HG02610 (cell line): Measurements from ENCODE around the gene RAP1GAP.
"Not testable (repeated sequence)": the region's sequence is repeated elsewhere in the genome, so short reads cannot be mapped to it uniquely, and the experiment has no call there.

Experiments used
- ATAC-seq: cut with Tn5 transposase; IDR thresholded peaks from one replicate; pipeline ENCODE4 v1.9.1; 2021; ENCODE audit warnings: mild to moderate bottlenecking, moderate library complexity; ENCODE audit not compliant: unreplicated experiment

The RAP1GAP gene

GRCh38 chr1:21680381-21680780 lies 11.2 kb upstream of the RAP1GAP start:
- ATAC-seq: no peak

GRCh38 chr1:21677168-21677567 lies 8.0 kb upstream of the RAP1GAP start:
- no peak for ATAC-seq

GRCh38 chr1:21674957-21675356 lies 5.8 kb upstream of the RAP1GAP start:
- no peak for ATAC-seq

GRCh38 chr1:21673853-21674252 lies 4.7 kb upstream of the RAP1GAP start:
- ATAC-seq: not testable (repeated sequence)

- ATAC-seq: no peak
These were observed 4.2 kb upstream of the RAP1GAP start for GRCh38 chr1:21673277-21673780.

- no peak for ATAC-seq
These were observed 3.5 kb upstream of the RAP1GAP start for GRCh38 chr1:21672478-21673276.

GRCh38 chr1:21671915-21672314 lies 2.8 kb upstream of the RAP1GAP start:
- no peak for ATAC-seq

GRCh38 chr1:21670956-21671902 lies 2.1 kb upstream of the RAP1GAP start:
- no peak for ATAC-seq

- no peak for ATAC-seq
These were observed 1.1 kb upstream of the RAP1GAP start for GRCh38 chr1:21670059-21670881.

- no peak for ATAC-seq
These were observed 253 bp downstream of the RAP1GAP start for GRCh38 chr1:21668951-21669257.

- ATAC-seq: no peak
These were observed 766 bp downstream of the RAP1GAP start for GRCh38 chr1:21668232-21668950.

GRCh38 chr1:21667348-21668231 lies 1.6 kb downstream of the RAP1GAP start:
- ATAC-seq: no peak

GRCh38 chr1:21666576-21667320 lies 2.4 kb downstream of the RAP1GAP start:
- no peak for ATAC-seq

GRCh38 chr1:21665711-21666575 lies 3.2 kb downstream of the RAP1GAP start:
- no peak for ATAC-seq

GRCh38 chr1:21664806-21665588 lies 4.2 kb downstream of the RAP1GAP start:
- no peak for ATAC-seq

- ATAC-seq: no peak
These were observed 5.0 kb downstream of the RAP1GAP start for GRCh38 chr1:21663951-21664805.
